ENCODE measurements around the gene NR1H2. TPM values are rescaled to one million over a fixed set of nuclear protein-coding genes. Genes with fewer than 3 reads are reported as not detected.

The NR1H2 gene
- total and polyA plus RNA-seq, 10 of the 15 experiments (the other 5 are each of a cell fraction or from before 2014, with no cell fraction given), result 0.05 to 54.2 (median 35.1) TPM

GRCh38 chr19:50328224-50328872, 47.9 kb upstream of the NR1H2 start (continued):
- TF ChIP-seq FOXK2 (IDR thresholded peaks at IDR 0.05) (no peak), RELA (IDR thresholded peaks at IDR 0.05; ENCODE audit: borderline replicate concordance, partially characterized antibody) (no peak), HSF1 (IDR thresholded peaks at IDR 0.05; ENCODE audit: low read depth, low read length) (no peak), HDAC6 (IDR thresholded peaks at IDR 0.05; ENCODE audit: unreplicated experiment) (no peak), CREB1 (IDR thresholded peaks at IDR 0.05; ENCODE audit: low read depth) (no peak), NFIC (IDR thresholded peaks at IDR 0.05; ENCODE audit: low read depth, low read length) (no peak), TCF3 (IDR thresholded peaks at IDR 0.05; ENCODE audit: borderline replicate concordance, insufficient read depth, low read depth, low read length) (no peak), RAD51 (IDR thresholded peaks at IDR 0.05) (no peak), PAX5 (IDR thresholded peaks at IDR 0.05; ENCODE audit: borderline replicate concordance, low read depth, low read length) (no peak), RBBP5 (conservative IDR thresholded peaks at IDR 0.05) (no peak), PRDM15 (CRISPR knock-in tag; IDR thresholded peaks at IDR 0.05) (no peak), NFXL1 (IDR thresholded peaks at IDR 0.05; ENCODE audit: borderline replicate concordance) (no peak), IRF3 (IDR thresholded peaks at IDR 0.05) (no peak), SREBF2 (IDR thresholded peaks at IDR 0.05; ENCODE audit: low read length) (no peak), ZBTB4 (CRISPR knock-in tag; IDR thresholded peaks at IDR 0.05) (no peak), BCL3 (IDR thresholded peaks at IDR 0.05; ENCODE audit: borderline replicate concordance, insufficient read depth, low read depth, low read length, poor library complexity, severe bottlenecking) (no peak), BMI1 (IDR thresholded peaks at IDR 0.05; ENCODE audit: borderline replicate concordance) (no peak), GABPA (IDR thresholded peaks at IDR 0.05; ENCODE audit: low read depth) (no peak)

Data from GM12878 (cell line).